HFF-Myc (cell line): ENCODE results near the gene OVCH2.
A peak's percentile ranks its signal among the peaks of the same experiment; 100 is the strongest.
"Not testable (repeated sequence)": the region's sequence is repeated elsewhere in the genome, so short reads cannot be mapped to it uniquely, and the experiment has no call there.

Experiments used
- DNase-seq: peaks from one replicate; pipeline ENCODE4 v3.0.0-alpha.2; 2011; ENCODE audit warnings: low read depth; ENCODE audit errors: extremely low read depth
- H3K4me3 ChIP-seq: replicated peaks from 2 replicates; pipeline ENCODE4 v1.5.1; 2011; ENCODE audit warnings: low read depth, mild to moderate bottlenecking, control low read depth, low read length
- CTCF ChIP-seq: IDR thresholded peaks from 2 replicates; pipeline ENCODE4 v1.5.1; 2012; ENCODE audit warnings: mild to moderate bottlenecking, low read depth, low read length, control low read depth; ENCODE audit errors: missing control alignments

Gene OVCH2

GRCh38 chr11:7666292-7666866 lies 39.9 kb downstream of the OVCH2 start:
- H3K4me3 ChIP-seq: no peak overlapping the region
- TF ChIP-seq CTCF: no peak
- DNase-seq: no peak

- peak; percentile 77 for TF ChIP-seq CTCF
- H3K4me3 ChIP-seq: no peak overlapping the region
- DNase-seq: no peak
These were observed 40.6 kb downstream of the OVCH2 start for GRCh38 chr11:7665473-7666291.

- no peak overlapping the region for H3K4me3 ChIP-seq
- DNase-seq: no peak
- no peak for TF ChIP-seq CTCF
These were observed 41.4 kb downstream of the OVCH2 start for GRCh38 chr11:7664867-7665266.

- DNase-seq, H3K4me3 ChIP-seq: not testable (repeated sequence)
These were observed 42.7 kb downstream of the OVCH2 start for GRCh38 chr11:7663531-7663930.

GRCh38 chr11:7657306-7658025 lies 48.8 kb downstream of the OVCH2 start:
- no peak for DNase-seq
- TF ChIP-seq CTCF: peak; percentile 59
- no peak overlapping the region for H3K4me3 ChIP-seq

GRCh38 chr11:7656704-7657103 lies 49.6 kb downstream of the OVCH2 start:
- no peak for TF ChIP-seq CTCF
- H3K4me3 ChIP-seq: no peak overlapping the region
- no peak for DNase-seq
